Kidney (tissue), 14 donors: ENCODE data around the gene TNS3. TPM values are rescaled to one million over a fixed set of nuclear protein-coding genes. Genes with fewer than 3 reads are reported as not detected.

ENCODE experiments used
- DNase-seq, 5 donors: peaks; one replicate each; pipeline ENCODE4 v3.0.0-alpha.2; 2013 to 2020
- FAIRE-seq: peaks from 2 replicates; lab custom pipeline; 2012; peaks lifted over from hg19 to GRCh38; lab: Jason Lieb, UNC
- H3K27ac ChIP-seq, 2 donors: one replicate each; pipeline ENCODE4 v1.7.0; 2013; ENCODE audit warnings: low read depth in 2 of 2, low read length in 2 of 2, inconsistent platforms in 1 of 2
- H3K27me3 ChIP-seq: one replicate; pipeline ENCODE4 v1.7.1; 2013; ENCODE audit warnings: low read length, inconsistent platforms; ENCODE audit not compliant: control insufficient read depth, insufficient read depth
- H3K36me3 ChIP-seq, 3 donors: one replicate each; pipeline versions ENCODE4 v1.7.0 to v1.7.1; 2013; ENCODE audit warnings: low read length in 3 of 3, control low read depth in 1 of 3, inconsistent platforms in 1 of 3; ENCODE audit not compliant: insufficient read depth in 3 of 3, control insufficient read depth in 2 of 3
- H3K4me1 ChIP-seq, 3 donors: one replicate each; pipeline versions ENCODE4 v1.7.0 to v1.7.1; 2013; ENCODE audit warnings: low read length in 3 of 3, inconsistent platforms in 1 of 3, low read depth in 1 of 3; ENCODE audit not compliant: control insufficient read depth in 2 of 3, insufficient read depth in 2 of 3
- H3K4me3 ChIP-seq, 3 donors: one replicate each; pipeline versions ENCODE4 v1.7.0 to v1.8.1; 2013; ENCODE audit warnings: low read length in 3 of 3, control low read depth in 1 of 3, inconsistent platforms in 1 of 3
- H3K9ac ChIP-seq, 3 donors: one replicate each; pipeline versions ENCODE4 v1.7.0 to v1.7.1; 2013; ENCODE audit warnings: low read length in 3 of 3, control low read depth in 1 of 3, inconsistent platforms in 1 of 3
- H3K9me3 ChIP-seq, 3 donors: one replicate each; pipeline versions ENCODE4 v1.7.0 to v1.7.1; 2013; ENCODE audit warnings: low read length in 3 of 3, control low read depth in 1 of 3, inconsistent platforms in 1 of 3; ENCODE audit not compliant: control insufficient read depth in 2 of 3, insufficient read depth in 1 of 3
- CTCF ChIP-seq: IDR thresholded peaks from 3 replicates; pipeline ENCODE4 v1.5.1; 2012; ENCODE audit warnings: mild to moderate bottlenecking, moderate library complexity, borderline replicate concordance; ENCODE audit not compliant: insufficient read depth; ENCODE audit errors: extremely low read depth
- intact Hi-C: fragments of 100-400 bp; cut with DNase I; formaldehyde crosslinking; loops from one replicate; pipeline ENCODE4 v1.11.1; 2022
- polyA plus RNA-seq: library from polyadenylated mRNA; stranded (reverse); fragments of 350-450 nt; fragmentation: Illumina TruSeq; extraction: RNeasy Lipid Tissue Mini Kit (QIAGEN cat#74804); gene quantifications from one replicate; pipeline ENCODE4 v1.2.3, GENCODE V29; 2014; ENCODE audit warnings: low read depth, low replicate concordance; ENCODE audit not compliant: insufficient read depth
- total RNA-seq: library from RNA; stranded (reverse); fragmentation: NEBNext Ultra II Directional; extraction: Animal tissue kit (Norgen Biotek cat#: 25700); gene quantifications from one replicate; pipeline ENCODE4 v1.2.1, GENCODE V29; 2021
- donor health status: control.
- donor health status: control.
- donor health status: control.
- donor health status: control.
- donor health status: control.
- donor health status: DM: yes; HTN: yes; CAD: no.
- donor health status: Normal renal cell carcinoma (clear cell type).

TNS3 gene
- total and polyA plus RNA-seq, 2 donors from 2014 or later, result 38.4 to 198 TPM

- intact Hi-C loops, result no loop called here
- no peaks in the 10 kb centered on the region for H3K9me3 ChIP-seq
- no peak for TF ChIP-seq CTCF
- peaks cover 5 to 57% (median 41%) of the 10 kb centered on the region in 3 donors for H3K36me3 ChIP-seq
- no peaks in the 10 kb centered on the region for H3K4me1 ChIP-seq
- no peaks in the 10 kb centered on the region for H3K27me3 ChIP-seq
- no peak overlapping the region for H3K9ac ChIP-seq
- DNase-seq, result no peak
- H3K27ac ChIP-seq, result no peak overlapping the region
- FAIRE-seq, result no peak
- H3K4me3 ChIP-seq, result no peak overlapping the region
Observed at GRCh38 chr7:47303695-47304453, 278.0 kb downstream of the TNS3 start.

GRCh38 chr7:47303014-47303694 lies 278.8 kb downstream of the TNS3 start:
- Histone ChIP-seq H3K9me3 (no peaks in the 10 kb centered on the region), H3K27me3 (no peaks in the 10 kb centered on the region), H3K4me1 (no peaks in the 10 kb centered on the region), H3K9ac (no peak overlapping the region), H3K4me3 (no peak overlapping the region), H3K27ac (no peak overlapping the region), H3K36me3 (peaks cover 5 to 64% (median 41%) of the 10 kb centered on the region in 3 donors)
- no peak for TF ChIP-seq CTCF
- intact Hi-C loops, result no loop called here
- no peak for FAIRE-seq
- DNase-seq, result no peak

GRCh38 chr7:47302560-47302959 lies 279.4 kb downstream of the TNS3 start:
- DNase-seq (no peak), FAIRE-seq (no peak)
- Histone ChIP-seq H3K4me1 (no peaks in the 10 kb centered on the region), H3K9me3 (no peaks in the 10 kb centered on the region), H3K27ac (no peak overlapping the region), H3K36me3 (peaks cover 5 to 66% (median 41%) of the 10 kb centered on the region in 3 donors), H3K4me3 (no peak overlapping the region), H3K9ac (no peak overlapping the region), H3K27me3 (no peaks in the 10 kb centered on the region)
- TF ChIP-seq CTCF, result no peak
- intact Hi-C loops, result no loop called here
